Fibroblast of lung (primary cell): ENCODE measurements around the gene PGD.

Experiments
- EZH2 ChIP-seq: IDR thresholded peaks from 2 replicates; pipeline ENCODE4 v1.5.1; 2012; ENCODE audit warnings: low read length, control low read depth, mild to moderate bottlenecking; ENCODE audit errors: missing control alignments
- TF ChIP-seq, protein P1 (sequence below), 2 donors: IDR thresholded peaks in 1 of 2; conservative IDR thresholded peaks in 1 of 2; 1 replicate in 1 of 2; 2 replicates in 1 of 2; pipeline ENCODE4 v1.5.1; 2011 to 2012; ENCODE audit warnings: low read length in 2 of 2, control low read depth in 1 of 2, inconsistent platforms in 1 of 2, low read depth in 1 of 2, mild to moderate bottlenecking in 1 of 2

GRCh38 chr1:10379101-10379620 is 19.7 kb upstream of the PGD start:
- TF ChIP-seq, protein P1, sequence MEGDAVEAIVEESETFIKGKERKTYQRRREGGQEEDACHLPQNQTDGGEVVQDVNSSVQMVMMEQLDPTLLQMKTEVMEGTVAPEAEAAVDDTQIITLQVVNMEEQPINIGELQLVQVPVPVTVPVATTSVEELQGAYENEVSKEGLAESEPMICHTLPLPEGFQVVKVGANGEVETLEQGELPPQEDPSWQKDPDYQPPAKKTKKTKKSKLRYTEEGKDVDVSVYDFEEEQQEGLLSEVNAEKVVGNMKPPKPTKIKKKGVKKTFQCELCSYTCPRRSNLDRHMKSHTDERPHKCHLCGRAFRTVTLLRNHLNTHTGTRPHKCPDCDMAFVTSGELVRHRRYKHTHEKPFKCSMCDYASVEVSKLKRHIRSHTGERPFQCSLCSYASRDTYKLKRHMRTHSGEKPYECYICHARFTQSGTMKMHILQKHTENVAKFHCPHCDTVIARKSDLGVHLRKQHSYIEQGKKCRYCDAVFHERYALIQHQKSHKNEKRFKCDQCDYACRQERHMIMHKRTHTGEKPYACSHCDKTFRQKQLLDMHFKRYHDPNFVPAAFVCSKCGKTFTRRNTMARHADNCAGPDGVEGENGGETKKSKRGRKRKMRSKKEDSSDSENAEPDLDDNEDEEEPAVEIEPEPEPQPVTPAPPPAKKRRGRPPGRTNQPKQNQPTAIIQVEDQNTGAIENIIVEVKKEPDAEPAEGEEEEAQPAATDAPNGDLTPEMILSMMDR (conservative IDR thresholded peaks at IDR 0.05 in 1 of 2, IDR thresholded peaks at IDR 0.05 in 1 of 2; ENCODE audit: low read depth in 1 of 2, low read length in 2 of 2), result no peak
- TF ChIP-seq EZH2, result no peak
